Fibroblast of skin of right biceps (primary cell): Measurements from ENCODE around the gene STYXL1.

Experiments
- DNase-seq: peaks from one replicate; pipeline ENCODE4 v3.0.0-alpha.2; 2013

The STYXL1 gene

DNA sequence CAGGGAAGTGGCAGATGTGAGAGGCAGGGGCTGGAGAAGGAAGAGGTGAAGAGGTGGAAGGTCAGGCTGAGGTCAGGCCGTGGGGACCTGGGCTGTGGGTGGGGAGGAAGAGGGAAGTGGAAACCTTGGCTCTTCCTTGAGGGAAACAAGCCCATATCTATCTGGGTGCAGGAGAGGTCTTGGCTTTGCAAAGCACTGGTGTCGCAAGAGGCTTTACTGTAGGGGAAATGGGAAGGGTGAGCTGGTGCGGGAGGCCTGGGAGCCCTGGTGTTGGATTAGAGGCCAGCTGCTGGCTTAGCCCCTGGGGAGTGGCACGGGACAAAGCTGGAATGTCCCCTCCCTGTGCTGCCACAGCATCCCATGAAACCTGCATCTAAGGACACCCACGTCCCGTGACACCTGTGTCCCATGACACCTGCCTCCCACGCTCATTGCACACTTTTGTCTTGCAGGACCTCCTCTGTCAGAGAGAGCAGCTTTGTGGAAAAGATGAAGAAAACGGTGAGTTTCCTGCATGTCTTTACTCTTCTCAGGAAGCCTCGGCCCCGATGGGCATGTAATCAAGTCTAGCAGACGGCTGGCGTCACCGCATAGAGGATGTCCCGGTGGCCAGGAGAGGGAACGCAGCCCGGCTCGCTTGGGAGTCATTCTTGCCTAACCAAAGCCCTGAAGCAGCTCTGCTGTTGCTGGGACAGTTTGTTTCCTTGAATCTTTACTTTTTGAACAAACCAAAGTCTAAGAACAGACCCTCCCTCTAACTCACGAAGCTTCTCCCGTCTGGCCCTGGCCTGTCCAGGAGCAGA lies 75.6 kb downstream of the STYXL1 start:
- DNase-seq, result no peak

DNA sequence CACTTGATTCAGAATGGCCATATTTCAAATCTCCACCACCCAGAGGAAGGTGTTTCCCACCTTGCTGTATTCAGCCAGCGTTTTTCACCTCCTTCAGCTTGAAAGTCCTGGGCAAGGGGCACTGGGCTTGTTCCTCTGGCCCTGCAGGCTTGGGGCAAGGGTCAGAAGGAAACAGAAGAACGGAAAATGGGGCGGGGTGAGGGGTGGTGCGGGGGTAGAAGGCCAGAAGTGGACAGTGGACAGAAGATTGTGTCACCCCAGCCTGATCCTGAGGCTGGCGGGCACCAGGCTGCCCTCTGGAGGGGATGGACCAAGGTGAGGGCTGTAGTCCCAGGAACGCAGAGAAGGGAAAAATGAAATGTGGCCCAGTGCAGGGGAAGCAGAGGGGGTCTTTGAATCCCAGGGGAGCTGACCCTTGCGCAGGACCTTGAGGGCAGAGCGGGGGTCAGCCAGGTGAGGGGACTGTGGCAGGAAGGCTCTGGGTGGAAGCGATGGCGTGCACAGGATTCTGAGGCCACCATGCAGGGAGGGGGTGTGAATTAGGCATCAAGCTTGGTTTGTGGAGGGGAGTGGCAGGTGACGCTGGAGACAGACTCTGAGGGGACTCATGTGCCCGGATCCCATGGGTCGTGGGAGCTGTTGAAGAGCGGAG lies 76.4 kb downstream of the STYXL1 start:
- DNase-seq, result no peak

DNA sequence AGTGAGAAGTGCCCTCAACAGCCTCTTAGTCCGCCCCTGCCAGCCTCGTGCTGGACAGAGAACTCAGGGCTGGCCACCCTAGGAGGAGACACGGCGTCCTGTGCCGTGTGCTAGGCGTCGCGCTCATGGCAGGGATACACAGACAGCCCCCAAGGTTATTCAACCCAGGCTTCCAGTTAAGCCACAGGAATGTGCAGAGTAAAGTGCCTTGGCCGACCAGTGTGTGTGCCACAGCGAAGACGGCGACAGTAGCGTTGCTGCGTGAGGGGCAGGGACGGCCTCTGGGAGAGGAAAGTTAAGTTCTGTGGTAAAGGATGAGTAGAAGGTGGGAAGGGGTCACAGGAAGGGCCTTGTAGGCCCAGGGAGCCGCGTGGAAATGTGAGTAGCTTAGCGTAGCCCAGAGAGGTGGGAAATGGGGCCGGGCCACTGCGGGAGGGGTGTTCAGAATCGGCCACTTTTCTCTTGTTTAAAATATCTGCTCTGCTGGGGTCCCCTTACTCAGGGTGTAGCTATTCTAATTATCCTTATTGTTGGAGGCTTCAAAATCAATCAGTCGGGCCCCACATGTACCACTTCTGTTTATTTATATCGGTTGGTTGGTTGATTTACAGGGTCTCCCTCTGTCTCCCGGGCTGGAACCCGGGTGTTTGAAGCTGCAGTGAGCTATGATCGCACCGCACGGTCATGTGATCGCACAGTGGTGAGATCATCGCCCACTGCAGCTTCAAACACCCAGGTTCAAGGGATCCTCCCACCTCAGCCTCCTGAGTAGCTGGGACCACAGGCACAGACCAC lies 77.9 kb downstream of the STYXL1 start:
- no peak for DNase-seq

DNA sequence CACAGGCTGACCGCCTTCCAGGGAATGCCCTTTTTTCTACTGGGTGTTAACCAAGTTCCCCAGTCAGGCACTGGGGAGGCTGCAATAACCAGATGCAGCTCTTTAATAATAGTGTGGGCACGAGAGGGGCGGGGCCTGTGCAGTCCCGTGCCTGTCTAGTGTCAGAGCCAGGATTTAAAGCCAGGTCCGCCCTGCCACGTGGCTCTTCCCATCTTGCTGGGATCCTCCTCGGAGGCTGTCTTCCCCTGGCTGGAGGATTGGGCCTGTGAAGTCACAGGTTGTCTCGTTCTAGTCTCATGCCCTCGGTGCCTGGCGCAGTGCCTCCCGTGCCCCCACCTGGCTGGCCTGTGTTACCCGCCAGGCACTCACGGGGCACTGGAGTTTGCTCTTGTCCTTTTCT lies 78.6 kb downstream of the STYXL1 start:
- DNase-seq, result no peak

DNA sequence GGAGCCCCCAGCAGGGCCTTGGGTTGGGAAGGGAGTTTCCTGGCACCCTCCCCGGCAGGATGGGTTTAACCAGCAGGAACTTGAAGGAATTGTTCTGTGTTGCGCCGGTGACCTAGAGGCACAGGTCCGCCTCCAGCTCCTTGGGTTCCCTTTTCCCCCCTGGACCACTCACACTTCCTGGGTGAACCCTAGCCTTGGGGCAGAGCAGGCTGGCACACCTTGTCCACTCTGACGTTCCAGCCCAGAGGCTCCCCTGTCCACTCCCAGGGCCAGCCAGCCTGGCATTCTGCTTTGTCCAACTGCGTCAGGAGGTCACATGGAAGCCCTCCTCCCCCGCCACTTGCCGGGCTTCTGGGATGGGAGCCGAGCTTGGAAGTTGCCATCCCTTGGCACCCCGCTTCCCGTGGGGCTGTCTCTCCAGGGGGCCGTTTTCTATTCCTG lies 79.2 kb downstream of the STYXL1 start:
- DNase-seq, result no peak

DNA sequence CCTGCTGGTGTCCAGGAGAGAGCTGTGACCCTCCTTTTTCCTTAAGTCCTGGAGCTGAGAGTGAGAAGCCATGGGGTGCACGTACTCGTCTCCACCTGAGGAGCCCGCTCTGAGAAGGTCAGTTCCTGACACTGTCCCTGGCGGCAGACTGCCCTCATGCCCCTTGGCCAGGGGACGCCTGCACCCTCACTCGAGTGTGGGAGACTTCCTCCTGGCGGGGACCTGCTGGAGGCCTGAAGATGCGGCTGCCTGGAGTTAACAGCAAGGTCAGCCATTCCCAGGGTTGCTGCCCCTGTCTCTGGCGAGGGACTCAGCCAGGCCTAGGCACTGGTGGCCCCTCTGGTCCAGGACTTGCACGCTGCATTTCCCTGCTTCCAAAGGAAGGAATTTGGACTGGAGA lies 79.8 kb downstream of the STYXL1 start:
- DNase-seq, result no peak

DNA sequence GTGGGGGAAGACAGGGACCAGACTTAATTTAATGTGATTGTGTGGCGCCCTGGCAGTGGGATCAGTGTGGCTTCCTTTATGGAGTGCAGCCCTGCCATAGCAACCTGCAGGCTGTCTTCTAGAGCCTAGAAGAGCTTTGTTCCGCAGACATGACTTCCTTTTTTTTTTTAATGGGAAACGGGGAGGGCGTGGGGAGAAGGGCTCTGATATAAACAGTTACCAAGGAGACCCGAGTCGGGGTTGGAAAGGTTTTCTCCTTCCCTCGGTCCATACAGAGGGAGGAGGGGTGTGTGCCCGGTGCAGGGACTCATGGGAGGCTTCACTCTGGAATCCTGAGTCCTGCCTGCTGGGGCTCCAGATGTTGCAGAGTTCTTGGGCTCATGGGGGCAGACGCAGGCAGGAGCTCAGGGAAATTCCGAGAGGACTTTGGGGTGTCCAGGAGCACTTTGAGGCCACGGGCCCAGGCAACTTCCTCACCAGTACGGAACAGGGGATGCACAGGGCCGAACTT lies 80.3 kb downstream of the STYXL1 start:
- DNase-seq, result no peak

DNA sequence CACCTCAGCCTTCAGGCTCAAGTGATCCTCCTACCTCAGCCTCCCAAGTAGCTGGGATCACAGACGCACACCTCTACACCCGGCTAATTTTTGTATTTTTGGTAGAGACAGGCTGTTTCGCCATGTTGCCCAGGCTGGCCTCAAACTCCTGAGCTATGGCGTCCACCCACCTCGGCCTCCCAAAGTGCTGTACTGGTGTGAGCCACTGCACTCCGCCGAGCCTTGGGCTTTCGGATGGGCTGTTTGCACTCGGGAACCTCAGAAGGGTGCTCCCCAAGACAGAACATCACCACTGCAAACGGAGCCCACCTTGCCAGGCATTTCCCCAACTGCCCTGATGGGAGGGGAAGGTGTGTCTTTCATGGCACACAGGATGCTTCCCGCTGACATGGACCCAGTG lies 80.7 kb downstream of the STYXL1 start:
- no peak for DNase-seq

DNA sequence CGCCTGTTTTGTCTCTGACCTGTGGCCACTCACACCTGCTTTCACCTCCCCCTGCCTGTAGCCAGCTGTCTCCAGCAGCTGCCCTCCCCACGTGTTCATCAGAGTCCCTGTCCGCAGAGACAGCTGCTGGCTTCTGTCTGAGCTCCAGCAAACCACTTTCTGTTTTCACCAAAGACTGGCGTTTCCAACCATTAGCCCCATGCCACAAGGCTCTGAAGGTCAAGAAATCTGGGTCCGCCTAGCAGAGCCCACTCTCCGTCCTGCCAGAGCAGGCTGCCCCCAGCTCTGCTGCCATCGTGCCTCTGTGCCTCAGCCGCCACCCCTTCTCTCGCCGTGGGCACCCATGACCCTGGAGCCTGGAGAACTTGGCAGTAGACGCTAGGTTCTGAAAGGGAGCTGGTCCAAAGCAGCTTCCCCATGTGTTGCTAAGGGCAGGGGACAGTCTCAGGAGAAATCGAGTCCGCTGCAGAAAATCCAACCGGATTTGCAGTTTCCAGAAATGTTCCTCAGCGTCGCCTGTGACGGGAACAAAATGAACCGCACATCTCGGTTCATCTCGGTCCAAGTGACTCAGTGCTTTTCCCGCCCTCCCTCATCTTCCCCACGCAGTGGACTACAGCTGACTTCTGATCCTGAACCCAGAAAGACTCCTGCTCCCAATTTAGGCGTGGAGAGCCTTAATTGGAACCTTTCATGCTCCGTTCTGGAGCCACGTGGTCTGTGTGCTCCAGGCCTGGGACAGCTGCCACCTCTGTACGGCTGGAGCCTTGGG lies 81.4 kb downstream of the STYXL1 start:
- DNase-seq, result peak; percentile 52

DNA sequence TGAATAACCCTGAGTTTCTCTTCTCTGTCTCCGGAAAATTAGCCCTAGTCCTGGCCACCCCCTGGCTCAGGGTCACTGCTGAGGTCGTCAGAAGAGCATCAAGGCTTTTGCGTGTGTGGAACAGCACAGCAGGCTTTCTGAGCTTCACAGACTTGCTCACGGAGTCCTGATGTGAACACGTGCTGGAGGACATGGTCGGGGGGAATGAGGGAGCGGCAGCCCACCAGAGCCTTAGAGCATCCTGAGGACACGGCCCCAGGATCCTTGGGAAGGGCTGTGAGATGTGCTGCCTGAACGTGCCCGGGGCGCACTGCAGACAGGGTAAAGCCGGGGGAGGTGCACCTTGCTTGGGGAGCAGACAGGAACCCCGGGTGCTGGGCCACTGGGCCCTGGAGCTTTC lies 82.2 kb downstream of the STYXL1 start:
- no peak for DNase-seq

DNA sequence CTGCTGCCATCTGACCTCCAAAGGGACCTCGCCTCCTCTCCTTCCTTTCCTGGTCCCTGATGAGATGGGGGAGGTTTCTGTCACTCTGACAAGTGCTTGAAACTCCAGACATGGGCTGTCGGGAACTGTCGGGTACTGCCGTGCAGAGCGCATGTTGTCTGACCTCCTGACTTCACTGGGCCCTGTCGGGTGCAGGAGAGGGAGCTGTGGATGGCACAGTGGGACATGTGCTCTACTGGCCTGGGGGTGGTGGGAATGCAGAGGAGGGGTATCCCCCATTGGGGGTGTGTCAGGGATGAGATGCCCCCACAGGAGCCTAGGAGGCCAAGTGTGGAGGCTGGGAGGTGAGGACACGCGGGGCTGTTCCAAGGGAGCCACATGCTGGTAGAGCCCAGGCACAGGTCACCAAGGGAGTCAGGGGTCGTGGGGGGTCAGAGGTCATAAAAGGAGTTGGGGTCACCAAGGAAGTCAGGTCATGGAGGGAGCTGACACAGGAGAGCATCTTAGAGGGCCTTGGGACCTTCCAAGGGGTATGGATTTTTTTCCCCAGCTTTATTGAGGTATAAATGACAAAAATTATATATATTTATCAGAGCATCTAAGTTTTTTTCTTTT lies 84.3 kb downstream of the STYXL1 start:
- no peak for DNase-seq

DNA sequence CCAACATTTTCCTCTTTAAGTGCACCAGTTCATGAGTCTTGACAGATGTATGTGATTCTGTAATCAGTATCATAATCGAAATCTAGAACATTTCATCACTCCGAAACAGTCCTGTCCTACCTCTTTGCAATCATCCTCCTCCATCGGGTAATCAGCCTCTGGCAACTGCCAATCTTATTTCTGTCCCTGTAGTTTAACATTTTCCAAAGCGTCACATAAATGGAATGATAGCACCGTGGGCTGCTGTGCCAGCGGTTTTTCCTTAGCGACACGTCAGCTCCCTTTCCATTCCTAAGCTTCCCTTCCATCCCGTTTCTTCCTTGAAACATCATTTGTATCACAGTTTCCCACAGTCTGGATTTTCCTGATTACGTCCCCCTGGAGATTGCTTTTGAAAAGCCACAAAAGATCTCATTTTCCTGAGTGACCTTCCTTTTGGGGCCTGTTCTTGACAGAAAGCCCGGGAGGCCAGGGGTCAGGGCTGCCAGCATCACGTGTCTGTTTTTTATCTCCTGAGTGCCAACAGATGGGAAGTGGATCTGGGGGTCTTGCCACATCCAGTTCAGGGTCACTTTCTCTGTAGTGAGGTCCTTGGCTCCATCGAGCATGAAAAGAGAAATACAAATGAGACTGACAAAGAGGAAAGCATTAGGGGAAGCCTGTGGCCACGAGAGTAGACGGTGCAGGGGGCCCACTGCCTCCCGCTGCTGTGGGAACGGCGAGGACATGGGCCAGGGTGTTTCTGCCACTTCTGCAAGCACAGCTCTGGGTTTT lies 85.0 kb downstream of the STYXL1 start:
- peak; percentile 88 for DNase-seq

DNA sequence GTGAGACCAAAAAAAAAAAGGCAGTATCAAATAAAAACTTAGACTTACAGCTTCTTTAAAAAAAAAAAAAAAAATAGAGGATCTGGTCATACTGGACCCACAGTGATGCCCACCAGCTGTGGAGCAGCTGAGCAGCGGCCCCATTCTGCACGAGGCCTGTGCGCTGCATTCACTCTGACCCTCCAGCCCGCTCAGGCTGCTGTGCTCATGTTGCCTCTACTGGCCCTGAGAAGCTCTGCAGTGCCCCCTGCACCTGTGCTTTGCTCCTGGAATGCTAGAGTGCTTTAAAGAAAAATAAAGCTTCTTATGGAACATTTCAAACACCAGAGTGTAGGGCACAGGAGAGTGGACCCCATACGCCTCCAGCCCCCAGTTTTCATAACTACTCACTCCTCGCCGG lies 86.6 kb downstream of the STYXL1 start:
- DNase-seq, result no peak

DNA sequence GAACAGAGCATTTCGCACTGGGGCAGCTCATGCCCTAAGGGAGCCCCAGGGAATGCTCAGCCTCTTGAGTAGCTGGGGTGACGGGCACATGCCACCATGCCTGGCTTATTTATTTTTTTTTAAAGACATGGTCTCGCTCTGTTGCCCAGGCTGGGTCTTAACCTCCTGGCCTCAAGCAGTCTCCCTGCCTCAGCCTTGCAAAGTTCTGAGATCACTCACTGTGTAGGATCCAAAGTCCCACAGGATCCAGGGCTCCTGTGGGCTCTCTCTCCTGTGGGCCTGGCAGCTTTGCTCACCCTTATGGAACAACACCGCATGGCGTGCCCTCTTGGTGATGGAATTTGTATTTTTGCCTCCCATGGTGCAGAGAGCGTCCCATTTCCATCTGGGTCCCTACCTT lies 87.4 kb downstream of the STYXL1 start:
- DNase-seq, result no peak

DNA sequence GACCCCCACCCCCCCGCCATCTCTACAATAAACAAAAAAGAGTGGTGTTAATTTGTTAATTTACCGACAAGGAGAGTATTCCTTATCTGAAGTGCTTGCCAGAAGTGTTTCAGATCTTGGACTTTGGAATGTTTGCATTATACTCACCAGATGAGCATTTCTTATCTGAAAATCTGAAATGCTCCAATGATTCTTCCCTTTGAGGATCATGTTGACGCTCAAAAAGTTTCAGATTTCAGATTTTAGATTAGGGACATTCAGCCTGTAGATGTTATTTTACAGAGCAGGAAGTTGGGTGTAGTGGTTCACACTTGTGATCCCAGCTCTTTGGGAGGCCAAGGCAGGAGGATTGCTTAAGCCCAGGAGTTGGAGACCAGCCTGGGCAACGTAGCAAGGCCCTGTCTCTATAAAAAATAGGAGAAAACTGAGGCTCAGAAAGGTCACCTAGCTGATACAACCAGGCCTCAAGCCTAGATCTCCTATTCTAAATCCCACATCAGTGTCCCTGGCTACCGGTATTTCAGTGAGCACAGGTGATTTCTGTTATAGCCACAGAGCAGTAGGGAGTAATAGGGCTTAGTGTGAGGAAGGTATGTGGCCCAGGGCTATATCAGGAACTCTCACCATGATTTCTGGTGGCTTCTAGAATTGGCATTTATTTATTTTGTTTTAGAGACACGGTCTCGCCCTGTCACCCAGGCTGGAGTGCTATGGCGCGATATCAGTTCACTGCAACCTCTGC lies 88.8 kb downstream of the STYXL1 start:
- DNase-seq, result peak; percentile 22

DNA sequence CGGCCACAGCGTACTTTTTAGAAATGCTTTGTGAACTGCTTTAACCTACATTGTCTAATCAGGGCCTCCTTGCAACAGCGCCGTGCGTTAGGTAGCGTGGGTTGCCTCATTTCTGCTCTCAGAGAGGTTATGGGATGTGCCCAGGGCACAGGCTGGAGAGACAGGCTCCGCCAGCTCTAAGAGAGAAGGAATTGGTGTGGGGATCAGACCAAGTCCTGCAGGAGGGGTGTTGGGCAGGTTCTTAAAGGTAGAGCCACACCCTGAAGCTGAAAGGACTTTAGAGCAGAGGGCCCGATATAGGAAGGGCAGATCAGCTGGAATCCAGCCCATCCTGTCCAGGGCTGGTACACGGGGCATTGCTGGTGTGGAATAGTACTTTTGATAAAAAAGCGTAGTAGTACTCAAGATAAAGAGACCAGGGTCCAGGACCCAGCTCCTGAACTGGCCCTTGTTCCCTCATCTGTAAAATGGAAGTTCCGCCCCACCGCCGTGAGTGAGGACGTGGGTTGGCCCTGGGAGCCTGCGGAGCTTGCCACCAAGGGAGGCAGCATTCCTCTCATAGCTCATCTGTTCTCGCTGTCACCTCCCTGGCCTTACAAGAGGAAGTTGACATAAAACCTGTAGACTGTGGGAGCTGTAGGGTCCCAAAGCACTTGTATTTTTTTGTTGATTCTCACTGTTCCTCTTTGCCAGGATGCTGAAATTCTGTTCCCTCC lies 90.6 kb downstream of the STYXL1 start:
- peak; percentile 23 for DNase-seq

DNA sequence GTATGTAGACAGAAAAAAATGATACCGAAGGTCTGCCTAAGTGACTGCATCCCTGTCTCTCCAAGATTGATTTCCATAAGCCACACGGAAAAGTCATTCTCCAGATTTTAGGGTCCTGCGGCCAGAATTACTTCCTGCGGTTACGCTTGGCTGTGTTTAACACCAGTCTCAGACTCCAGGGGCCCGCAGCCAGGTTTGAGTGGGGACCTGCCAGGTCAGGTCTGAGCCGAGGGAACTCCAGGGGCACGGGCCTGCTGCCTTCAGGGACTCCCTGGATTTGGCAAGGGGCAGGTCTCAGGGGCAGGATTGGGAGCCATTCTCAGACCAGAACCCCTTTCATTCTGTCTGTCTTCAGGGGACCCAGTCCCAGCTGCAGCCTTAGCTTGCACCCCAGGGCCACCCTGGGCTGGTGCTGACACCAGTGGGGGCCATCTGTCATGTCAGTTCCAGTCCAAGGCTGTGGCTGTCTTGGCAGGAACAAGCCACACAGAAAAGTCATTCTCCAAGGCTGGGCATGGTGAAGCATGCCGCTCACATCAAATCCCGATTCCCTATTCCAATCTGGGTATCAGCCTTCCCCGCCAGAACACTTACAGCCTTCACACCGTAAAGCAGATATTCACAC lies 92.4 kb downstream of the STYXL1 start:
- DNase-seq, result no peak

DNA sequence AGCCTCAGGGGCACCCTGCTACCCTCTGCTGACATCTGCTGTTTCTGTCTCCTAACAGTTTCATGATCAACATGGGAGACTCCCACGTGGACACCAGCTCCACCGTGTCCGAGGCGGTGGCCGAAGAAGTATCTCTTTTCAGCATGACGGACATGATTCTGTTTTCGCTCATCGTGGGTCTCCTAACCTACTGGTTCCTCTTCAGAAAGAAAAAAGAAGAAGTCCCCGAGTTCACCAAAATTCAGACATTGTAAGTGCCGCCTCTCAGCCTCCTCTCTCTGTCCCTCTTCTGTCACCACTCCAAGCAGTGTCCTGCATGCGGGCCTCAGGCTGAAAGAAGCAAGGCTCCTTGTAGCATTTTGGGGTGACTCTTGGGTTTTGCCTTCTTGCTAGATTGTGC lies 93.9 kb downstream of the STYXL1 start:
- no peak for DNase-seq

DNA sequence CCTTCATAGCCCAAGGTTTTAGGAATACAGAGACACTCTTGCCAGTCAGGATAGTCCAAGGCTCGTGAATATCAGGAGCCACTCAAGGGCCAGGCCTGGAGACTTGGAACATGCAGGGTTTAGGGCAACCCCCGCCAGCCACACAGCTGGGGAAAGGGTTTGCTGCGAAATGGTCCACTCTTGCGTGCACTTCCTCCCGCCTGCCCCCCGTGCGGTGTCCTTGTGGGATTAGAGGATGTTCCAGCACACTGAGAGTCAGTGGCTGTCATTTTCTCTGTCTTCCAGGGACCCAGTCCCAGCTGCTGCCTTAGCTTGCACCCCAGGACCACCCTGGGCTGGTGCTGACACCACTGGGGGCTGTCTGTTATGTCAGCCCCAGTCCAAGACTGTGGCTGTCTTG lies 94.4 kb downstream of the STYXL1 start:
- DNase-seq, result no peak

DNA sequence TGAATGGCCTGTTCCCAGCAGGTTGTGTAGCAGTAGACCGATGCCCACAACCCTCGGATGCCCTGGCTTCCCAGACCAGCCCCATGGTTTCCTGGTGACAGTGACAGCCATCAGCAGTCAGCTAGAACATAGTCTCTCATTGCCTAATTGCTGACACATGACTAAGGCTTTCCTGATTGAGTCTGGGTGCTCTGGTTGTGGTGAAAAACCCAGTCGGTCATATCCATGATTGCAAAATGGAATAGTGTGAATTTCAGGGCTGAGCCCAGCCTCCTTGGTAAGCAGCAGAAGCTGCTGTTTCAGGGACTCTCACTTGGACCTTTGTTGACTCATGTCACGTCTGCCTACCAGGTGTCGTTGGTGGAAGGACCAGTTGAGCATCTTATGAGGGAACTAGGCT lies 96.3 kb downstream of the STYXL1 start:
- peak; percentile 73 for DNase-seq
